ENCODE results near the gene TKFC.

Gene TKFC

GRCh38 chr11:61342207-61342803 lies 9.3 kb downstream of the TKFC start:
- TF ChIP-seq SALL2 (tag by site-specific recombination; IDR thresholded peaks at IDR 0.05; ENCODE audit: borderline replicate concordance): no peak
- TF ChIP-seq SCRT2 (tag by site-specific recombination; IDR thresholded peaks at IDR 0.05): no peak
- TF ChIP-seq ZNF561 (tag by site-specific recombination; IDR thresholded peaks at IDR 0.05; ENCODE audit: borderline replicate concordance): no peak
- TF ChIP-seq ZNF16 (tag by site-specific recombination; IDR thresholded peaks at IDR 0.05; ENCODE audit: low read depth): no peak
- no peak for TF ChIP-seq KLF9 (tag by site-specific recombination; IDR thresholded peaks at IDR 0.05; ENCODE audit: low read depth)
- no peak for TF ChIP-seq HIC1 (tag by site-specific recombination; IDR thresholded peaks at IDR 0.05)
- TF ChIP-seq ZNF585B (tag by site-specific recombination; IDR thresholded peaks at IDR 0.05): no peak
- TF ChIP-seq ZNF629 (tag by site-specific recombination; IDR thresholded peaks at IDR 0.05): no peak
- no peak for TF ChIP-seq ZNF623 (tag by site-specific recombination; IDR thresholded peaks at IDR 0.05)
- TF ChIP-seq ZNF239 (tag by site-specific recombination; IDR thresholded peaks at IDR 0.05): no peak
- TF ChIP-seq ZNF501 (tag by site-specific recombination; IDR thresholded peaks at IDR 0.05): no peak
- no peak for TF ChIP-seq OSR2 (tag by site-specific recombination; IDR thresholded peaks at IDR 0.05)
- TF ChIP-seq REST (tag by site-specific recombination; IDR thresholded peaks at IDR 0.05): no peak
- TF ChIP-seq ZNF654 (tag by site-specific recombination; IDR thresholded peaks at IDR 0.05; ENCODE audit: low read depth): no peak
- no peak for TF ChIP-seq KLF7 (tag by site-specific recombination; IDR thresholded peaks at IDR 0.05; ENCODE audit: borderline replicate concordance)
- TF ChIP-seq ZBTB10 (tag by site-specific recombination; IDR thresholded peaks at IDR 0.05): no peak
- no peak for TF ChIP-seq REPIN1 (tag by site-specific recombination; IDR thresholded peaks at IDR 0.05; ENCODE audit: low read depth)
- no peak for TF ChIP-seq ZNF214 (tag by site-specific recombination; IDR thresholded peaks at IDR 0.05; ENCODE audit: borderline replicate concordance)
- TF ChIP-seq ZNF19 (tag by site-specific recombination; IDR thresholded peaks at IDR 0.05; ENCODE audit: low read depth): no peak
- no peak for TF ChIP-seq ZNF211 (tag by site-specific recombination; IDR thresholded peaks at IDR 0.05; ENCODE audit: low read depth)
- Histone ChIP-seq H3K9me3 (ENCODE audit: control insufficient read depth, insufficient read depth, low read depth, low read length) (no peaks in the 10 kb centered on the region), H3K27ac (ENCODE audit: extremely low read depth, low read depth, low read length) (no peak overlapping the region), H3K36me3 (ENCODE audit: control insufficient read depth in 2 of 2, insufficient read depth in 1 of 2, low read length in 2 of 2) (peaks cover 0 to 75% of the 10 kb centered on the region in 2 experiments; a peak in 1 of 3 replicates), H3K4me1 (ENCODE audit: control insufficient read depth, insufficient read depth, low read length) (no peaks in the 10 kb centered on the region), H3K4me3 (ENCODE audit: low read depth, low read length) (no peak overlapping the region)
- CTCF ChIA-PET: interaction anchor here (0.7 to 3.6 kb wide), 2 partner anchors 44 to 175 kb away, joined by 3 to 17 read pairs; no protein-coding TSS in a partner anchor
- POLR2A ChIA-PET: interaction anchor here (1.6 kb wide), 1 partner anchor 19 kb away, joined by 5 read pairs; the partner anchor contains the start of genes CYB561A3 and TMEM138

All from HEK293 (cell line).